NCI-H2227 treated with DMSO at 0.1 percent for 48 hours (cell line): ENCODE measurements around the gene HSD17B3.
"Not testable (repeated sequence)": the region's sequence is repeated elsewhere in the genome, so short reads cannot be mapped to it uniquely, and the experiment has no call there.

Source experiments
- DNase-seq: peaks from one replicate; lab custom pipeline; 2025; lab: John Stamatoyannopoulos, UW

Gene HSD17B3

DNA sequence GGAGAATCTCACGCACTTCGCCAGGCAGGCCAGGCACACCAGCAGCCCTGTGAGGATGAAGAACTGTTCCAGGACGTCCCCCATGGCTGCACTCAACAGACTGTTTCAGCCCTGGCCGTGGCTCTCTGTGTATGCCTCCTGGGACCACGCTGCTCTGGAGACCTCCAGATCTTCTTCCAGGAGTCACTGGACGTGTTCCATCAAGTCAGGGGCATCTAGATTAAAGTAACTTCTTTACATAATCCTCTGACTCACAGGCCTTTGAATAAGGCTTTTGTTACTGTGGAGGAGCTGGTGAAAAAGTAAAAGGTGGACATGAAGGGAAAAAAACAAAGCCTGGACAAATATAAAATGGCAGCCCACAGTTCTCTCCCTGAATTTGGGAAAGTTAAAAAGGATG lies at the start of gene HSD17B3:
Gene HSD17B3, minus strand, starts transcription at position 156 of the 400 bp plus-strand sequence. Its CDS starts 72 bp downstream, at position 84.
- no peak for DNase-seq

DNA sequence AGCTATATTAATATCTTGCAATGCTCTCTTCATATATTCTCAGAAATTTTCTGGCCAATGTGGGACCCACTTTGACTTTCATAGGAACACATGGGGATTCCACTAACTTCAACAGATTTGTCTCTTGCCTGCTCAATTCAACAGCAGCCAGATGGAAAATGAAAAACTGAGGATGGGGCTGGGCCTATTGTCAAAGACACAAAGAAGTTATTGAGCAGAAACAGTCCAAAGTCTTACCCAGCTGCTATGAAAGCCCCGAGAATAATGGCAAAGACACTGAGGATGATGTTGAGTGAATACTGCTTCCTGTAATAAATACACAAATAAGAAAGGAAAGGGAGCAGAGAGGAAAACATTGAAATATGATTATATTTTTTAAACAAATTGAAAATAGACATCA lies 48.9 kb upstream of the HSD17B3 start:
- DNase-seq, result no peak

DNA sequence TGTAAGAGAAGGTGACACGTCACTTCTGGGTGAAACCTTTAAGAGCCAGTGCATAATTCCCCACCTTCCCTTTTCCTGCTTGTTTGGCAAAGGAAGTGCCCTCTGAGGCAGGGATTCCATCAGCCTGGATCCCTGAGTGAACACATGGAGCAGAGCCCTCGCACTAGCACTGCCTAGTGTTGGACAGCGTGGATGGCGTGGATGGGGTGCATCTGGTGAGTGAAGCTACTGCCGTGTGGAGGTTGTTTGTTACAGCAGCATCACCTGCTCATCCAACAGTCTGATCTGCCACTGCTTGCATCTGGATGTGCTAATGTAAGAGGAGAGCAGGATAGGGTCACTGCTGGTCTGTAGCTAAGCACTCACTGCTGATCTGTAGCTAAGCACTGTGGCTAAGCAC lies 46.3 kb upstream of the HSD17B3 start:
- DNase-seq, result no peak

DNA sequence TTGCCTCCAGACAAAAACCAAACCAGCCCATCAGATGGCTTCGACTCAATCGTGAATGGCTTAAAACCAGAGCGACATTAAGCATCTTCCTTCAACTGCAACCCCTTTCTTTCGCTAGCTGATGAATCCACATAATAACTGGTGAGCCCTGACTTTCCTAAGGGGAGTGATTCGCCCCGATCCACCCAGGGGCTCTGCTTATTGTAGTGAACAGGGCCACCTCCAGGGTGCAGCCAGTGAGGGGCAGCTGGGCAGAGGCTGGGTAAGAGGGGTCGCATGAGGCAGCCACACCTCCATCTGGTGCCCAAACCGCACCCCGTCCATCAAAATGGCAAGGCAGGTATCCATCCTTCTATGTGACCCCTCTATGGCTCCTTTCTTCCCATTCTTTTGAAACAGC lies 43.6 kb upstream of the HSD17B3 start:
- no peak for DNase-seq

DNA sequence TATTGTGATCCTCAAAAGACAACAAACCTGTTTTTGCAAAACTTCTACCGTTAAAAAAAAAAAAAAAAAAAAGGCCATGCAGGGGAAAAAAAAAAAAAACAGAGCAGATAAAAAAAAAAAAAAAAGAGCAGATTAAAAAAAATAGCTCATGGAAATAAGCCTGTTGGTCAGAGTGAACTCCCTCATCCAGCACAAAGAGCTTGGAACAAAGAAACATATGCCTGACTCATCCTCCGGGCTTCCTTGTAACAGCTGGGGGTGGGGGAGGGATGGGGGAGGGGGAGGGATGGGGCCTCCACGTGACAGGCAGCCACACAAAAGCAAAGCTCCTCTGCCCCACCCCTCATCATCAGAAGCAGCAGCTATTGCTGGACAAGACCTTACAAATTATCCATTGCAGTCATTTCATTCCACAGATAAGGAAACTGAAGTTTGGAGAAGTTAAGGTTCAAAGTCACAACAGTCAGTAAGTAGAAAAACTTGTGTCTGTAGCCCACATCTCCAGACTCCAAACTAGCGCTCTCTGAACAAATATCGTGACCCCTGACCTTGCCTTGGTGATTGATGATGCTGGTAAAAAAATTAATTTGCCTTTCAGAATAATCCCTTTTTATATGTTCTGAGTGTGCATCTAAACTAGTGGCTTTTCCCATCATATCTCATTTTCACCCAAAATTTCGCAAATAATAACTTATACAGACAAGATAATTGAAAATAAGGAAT lies 42.6 kb upstream of the HSD17B3 start:
- peak; percentile 13 for DNase-seq

DNA sequence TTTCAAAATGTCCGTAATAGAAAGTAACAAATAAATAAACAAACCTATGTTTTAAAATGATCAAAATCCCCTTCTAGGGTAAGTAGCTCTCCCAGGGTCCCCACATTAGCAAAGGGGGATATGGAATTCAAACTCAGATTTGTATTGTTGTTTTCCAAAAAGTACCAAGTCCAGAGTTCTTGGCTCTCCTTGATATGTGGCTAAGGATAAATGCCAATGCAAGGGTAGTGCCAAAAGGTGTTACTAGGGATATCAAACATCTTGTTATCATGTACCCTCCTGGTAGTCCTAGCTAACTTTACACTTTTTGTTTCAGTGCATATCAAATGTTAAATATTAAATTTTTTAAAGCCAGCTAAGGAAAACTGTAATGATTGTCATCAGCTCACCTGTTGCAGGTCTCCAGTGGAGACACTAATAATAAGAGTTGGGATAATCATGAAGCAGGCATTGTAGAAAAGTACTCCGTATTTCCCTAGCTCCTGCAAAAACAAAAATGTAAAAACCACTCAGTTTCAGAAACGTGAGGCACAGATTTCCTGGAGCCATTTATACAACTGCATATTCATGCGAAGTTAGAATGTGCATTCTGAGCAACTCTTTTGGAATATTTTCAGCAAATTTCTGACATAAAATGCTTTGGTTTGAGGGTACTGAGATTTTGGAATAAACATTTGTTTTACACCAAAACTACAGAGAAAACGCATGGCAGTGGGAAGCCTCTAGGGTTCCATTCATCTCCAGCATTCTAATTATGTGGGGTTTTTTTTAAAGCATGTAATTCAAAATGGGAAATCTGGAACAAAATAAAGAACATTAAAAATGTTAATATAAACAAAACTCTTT lies 41.8 kb upstream of the HSD17B3 start:
- no peak for DNase-seq

DNA sequence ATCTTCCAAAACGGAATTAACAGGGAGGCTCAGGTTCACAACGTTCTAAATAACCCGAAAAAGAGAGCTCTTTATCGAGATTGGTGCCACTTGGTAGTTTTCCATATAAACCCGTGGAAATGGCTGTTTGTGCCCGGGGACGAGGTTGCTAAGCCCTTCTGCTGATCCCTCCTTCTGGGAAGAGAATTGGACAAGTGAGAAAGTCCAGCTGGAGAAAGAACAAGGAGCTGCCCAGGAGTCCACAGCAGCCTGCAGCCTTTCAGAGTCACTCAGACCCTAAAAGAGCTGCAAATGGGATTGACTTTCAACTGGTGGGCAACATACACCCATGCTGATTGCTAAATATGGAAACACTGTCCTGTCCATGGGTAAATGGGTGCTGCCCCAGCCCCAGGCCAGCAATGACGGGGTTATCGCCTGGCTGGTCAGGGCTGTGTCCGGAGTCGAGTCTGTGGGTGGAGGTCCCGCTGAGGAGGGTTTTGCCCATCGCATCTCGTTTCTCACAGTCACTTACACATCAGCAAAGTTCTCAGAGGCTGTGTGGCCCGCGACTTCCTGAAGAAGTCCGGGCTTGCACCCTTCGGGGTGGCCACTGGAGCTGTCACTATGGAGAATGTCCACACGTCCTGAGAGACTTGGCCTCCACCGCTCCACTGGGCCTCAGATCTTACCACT lies 40.7 kb upstream of the HSD17B3 start:
- no peak for DNase-seq

DNA sequence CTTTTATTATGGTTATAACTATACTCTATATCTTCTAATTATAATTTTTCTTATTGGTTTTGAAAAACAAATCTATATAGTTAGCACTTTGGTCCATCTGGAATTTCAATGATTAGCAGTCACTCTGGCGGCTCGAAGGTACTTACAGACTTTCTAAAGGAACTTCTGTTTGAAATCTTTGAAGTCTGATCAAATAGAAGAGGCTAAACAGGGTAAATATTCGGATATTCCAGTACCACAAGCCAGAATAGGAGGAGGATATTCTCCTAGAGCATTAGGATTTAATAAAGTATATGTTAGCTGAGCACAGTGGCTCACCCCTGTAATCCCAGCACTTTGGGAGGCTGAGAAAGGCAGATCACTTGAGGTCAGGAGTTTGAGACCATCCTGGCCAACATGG lies 38.7 kb upstream of the HSD17B3 start:
- no peak for DNase-seq

DNA sequence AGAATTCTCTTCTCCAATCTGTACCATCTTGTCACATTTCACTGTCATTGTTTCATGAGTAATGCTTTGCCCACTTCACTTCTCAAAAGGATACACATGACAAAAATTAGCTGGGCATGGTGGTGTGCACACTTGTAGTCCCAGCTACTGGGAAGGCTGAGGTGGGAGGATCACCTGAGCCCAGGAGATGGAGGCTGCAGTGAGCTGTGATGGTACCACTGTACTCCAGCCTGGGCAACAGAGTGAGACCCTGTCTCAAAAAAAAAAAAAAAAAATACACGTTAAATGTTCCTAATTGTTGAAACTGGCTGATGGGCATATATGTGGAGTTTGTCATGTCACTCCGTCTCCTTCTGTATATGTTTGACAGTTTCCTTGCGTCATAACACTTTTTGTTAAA lies 36.3 kb upstream of the HSD17B3 start:
- DNase-seq, result no peak

DNA sequence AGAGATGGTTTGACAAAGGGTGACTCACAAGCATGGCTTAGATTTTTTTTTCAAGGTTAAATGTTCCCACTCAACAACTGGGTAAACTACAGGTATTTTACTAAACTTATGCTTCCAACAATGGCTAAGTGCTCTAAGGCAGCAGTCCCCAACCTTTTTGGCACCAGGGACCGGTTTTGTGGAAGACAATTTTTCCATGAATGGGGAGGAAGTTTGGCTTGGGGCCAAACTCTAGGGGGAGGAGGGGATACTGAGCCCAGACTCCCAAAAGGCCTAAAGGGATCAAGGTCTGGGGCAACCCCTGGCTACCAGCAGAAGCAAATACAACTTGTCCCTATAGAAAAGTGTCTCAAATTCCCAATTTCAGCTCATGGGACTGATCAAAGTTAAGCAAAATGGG lies 32.0 kb upstream of the HSD17B3 start:
- DNase-seq, result no peak

DNA sequence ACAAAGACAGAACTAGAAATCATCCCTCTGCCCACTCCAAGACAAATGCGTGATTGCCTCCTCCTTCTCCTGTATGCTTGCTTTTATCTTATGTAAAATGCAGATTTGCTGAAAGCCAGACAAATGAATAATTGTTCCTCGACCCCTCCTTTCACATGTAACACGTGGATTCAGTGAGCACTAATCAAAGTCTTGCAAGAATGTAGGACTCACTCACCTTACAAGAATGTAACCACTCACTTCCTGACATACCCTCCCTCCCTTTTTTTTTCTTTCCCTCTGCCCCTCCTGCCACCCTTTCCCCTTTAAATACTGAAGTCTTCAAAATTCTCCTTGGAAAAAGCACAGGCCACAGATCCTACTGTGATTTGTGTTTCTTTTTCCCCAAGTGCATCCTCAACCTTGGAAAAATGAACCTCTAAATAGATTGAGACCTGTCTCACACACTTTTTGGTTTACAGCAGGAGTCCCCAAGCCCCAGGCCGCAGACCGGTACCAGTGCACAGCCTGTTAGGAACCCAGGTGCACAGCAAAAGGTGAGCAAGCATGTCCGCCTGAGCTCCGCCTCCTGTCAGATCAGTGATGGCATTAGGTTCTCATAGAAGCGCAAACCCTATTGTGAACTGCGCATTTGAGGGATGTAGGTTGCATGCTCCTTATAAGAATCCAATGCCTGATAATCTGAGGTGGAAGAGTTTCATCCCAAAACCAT lies 29.4 kb upstream of the HSD17B3 start:
- DNase-seq, result no peak

DNA sequence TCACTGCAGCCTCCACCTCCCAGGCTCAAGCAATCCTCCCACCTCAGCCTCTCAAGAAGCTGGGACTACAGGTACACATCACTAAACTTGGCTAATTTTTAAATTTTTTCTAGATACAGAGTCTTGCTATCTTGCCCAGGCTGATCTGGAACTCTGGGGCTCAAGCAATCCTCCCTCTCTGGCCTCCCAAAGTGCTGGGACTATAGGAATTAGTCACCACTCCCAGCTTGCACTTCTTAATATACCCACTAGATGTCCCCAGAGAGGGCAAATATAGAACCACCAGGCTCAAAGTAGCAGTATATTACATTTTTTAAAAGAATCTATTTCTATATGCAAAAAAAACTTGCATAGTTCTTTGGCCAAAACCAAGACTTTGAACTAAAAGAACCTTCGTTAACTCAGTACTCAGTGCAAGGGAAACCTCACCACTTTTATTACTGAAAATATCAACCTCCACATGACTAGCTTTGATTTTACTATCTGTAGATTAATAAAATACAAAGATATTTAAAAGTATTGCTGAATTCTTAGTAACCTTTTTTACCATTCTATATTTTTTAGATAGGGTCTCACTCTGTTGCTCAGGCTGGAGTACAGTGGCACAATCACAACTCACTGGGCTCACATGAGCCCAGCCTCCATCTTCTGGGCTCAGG lies 25.8 kb upstream of the HSD17B3 start:
- DNase-seq, result peak; percentile 14

DNA sequence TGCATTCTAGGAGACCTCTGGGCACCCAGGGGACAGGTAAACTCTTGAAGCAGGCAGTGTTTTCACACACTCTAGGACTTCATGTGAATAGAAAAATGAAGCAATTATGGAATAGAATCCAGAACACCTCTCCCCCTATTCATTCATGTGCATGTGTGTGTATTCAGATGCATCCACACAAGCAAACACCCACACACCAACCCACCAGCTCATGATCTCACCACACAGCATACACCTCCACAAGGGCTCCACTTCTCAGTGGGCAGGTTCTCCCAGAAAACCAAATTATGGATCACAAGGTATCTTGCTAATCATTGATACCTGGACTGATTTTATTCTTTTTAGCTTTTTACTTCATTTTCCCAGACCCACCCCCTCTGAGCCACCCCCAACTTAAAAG lies 21.2 kb upstream of the HSD17B3 start:
- no peak for DNase-seq

DNA sequence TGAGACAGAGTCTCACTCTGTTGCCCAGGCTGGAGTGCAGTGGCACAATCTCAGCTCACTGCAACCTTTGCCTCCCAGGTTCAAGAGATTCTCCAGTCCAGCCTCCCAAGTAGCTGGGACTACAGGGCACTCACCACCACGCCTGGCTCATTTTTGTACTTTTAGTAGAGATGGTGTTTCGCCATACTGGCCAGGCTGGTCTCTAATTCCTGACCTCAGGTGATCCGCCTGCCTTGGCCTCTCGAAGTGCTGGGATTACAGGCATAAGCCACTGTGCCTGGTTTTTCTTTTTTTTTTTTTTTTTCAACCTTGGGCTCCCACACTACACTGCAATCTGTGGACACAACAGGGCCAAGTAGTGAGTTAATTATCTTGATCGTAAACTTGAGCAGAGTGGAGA lies 20.8 kb upstream of the HSD17B3 start:
- not testable (repeated sequence) for DNase-seq

DNA sequence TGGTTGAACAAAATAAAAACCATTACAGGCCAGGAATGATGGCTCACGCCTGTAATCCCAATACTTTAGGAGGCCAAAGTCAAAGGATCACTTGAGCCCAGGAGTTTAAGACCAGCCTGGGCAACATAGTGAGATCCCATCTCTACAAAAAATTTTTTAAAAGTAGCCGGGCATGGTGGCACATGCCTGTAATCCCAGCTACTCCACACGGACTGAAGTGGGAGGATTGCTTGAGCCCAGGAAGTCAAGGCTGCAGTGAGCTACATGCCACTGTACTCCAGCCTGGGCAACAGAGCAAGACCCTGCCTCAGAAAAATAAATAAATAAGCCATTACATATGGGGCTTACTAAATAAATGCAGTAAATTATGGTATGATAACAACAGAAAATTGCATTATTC lies 20.2 kb upstream of the HSD17B3 start:
- DNase-seq, result not testable (repeated sequence)

DNA sequence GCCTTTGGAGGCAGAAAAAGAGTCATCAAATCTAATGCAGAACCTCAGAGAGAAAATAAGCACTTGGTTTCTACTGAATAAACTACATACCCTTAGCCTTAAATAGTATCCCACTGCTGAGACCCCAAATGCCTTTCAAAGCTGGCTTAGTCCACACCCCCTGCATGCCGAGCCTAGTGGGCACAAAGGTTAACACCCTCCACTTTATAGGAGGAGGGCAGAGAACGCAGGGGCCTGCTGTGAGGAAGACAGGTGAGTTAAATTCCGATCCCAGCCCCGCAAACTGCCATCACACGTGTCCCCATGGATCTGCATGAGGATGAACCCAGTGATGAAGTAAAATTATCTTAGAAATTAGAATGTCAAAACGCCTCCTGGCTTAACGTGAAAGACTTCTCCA lies 19.5 kb upstream of the HSD17B3 start:
- DNase-seq, result no peak

DNA sequence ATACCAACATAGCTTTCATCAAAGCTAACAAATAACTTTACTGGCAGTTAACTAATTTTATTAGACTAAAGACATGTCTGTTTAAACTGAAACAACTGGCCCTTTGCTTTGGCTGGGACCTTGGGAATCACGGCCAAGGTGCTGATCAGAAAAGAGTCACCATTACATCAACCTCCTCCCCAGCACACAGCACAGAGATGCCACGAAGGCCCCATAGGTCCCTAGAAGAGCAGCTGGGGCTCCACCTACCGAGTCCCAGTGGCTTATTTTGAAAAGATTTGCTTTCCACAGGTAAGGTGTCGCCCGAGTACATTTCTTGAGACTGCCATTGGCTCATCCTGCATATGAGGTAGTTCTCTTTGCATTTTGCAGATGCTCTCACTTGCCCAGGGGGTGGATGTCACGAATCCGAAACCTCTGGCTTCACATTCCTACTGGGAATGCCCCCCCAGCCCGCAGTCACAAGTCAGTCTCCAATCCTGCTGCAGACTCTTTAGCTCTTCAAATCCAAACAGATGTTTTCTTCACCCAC lies 18.8 kb upstream of the HSD17B3 start:
- no peak for DNase-seq

DNA sequence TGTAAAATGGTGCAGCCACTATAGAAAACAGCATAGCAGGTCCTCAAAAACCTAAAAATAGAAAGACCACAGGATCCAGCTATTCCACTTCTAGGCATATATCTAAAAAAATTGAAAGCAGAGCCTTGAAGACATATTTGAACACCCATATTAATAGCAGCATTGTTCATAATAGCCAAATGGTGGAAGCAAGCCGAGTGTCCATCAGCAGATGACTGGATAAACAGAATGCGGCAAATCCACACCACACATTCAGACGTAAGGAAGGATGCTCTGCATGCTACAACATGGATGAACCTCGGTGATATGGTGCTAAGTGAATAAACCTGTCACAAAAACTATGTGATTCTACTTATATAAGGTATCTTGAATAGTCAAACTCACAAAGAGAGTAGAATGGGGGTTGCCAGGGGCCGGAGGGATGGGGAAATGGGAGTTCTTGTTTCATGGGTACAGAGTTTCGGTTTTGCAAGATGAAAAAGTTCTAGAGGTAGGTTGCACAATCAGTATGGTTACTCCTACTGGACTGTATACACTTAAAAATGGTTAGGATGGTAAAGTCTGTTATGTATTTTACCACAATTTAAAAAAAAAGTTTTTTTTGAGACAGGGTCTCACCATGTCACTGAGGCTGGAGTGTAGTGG lies 17.1 kb upstream of the HSD17B3 start:
- DNase-seq, result no peak

DNA sequence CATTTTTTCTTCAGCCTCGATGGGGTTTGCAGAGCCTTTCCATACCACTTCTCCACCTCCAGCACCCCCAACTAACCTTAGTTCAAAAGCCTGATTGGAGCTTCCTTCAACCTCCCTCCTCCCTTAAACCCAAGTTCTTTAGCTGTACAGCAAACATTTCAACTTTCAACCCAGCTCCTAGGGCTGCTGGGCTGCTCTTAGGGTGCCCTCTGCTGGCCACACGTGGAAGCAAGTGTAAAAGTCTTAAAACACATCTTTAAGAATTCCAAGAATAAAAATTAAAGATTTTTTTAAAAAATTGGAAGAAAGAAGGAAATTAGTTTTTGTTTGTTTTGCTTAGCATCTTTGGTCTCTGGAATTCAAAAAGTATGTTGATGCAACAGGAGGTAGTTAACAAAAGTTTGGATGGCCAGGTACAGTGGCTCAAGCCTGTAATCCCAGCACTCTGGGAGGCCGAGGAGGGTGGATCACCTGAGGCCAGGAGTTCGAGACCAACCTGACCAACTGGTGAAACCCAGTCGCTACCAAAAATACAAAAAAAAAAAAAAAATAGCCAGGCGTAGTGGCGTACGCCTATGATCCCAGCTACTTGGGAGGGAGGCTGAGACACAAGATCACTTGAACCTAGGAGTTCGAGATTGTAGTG lies 15.5 kb upstream of the HSD17B3 start:
- peak; percentile 42 for DNase-seq

DNA sequence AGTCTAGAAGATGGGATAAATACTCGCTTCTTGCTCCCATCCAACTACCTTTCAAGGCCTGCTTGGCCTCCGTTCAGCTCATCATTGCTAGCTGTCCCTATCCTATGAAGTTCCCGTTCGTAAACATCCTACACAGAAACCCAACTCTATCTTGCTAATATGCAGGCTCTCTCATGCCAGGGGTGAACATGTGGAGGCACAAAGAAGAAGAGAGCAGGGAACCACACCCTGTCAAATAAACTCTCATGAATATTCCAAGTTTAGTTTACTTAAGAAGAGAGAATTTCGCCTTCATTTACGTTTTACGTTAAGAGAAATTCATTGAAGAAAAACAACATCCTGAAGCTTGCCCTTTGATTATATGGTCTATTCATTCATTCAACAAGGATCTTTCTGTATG lies 7.9 kb upstream of the HSD17B3 start:
- DNase-seq, result no peak
